Brain microvascular endothelial cell (primary cell): ENCODE measurements around the gene NPIPB13.
"Not testable (repeated sequence)": the region's sequence is repeated elsewhere in the genome, so short reads cannot be mapped to it uniquely, and the experiment has no call there.

Source experiments
- DNase-seq: peaks from one replicate; pipeline ENCODE4 v3.0.0-alpha.2; 2020
- H3K27ac ChIP-seq: fragments of 250-450 bp; sonication (Bioruptor Pico); 2 replicates; pipeline ENCODE4 v1.5.1; 2020; ENCODE audit warnings: mild to moderate bottlenecking, moderate library complexity
- H3K27me3 ChIP-seq: fragments of 250-450 bp; sonication (Bioruptor Pico); replicated peaks from 2 replicates; pipeline ENCODE4 v1.5.1; 2020; ENCODE audit warnings: mild to moderate bottlenecking
- H3K36me3 ChIP-seq: fragments of 250-450 bp; sonication (Bioruptor Pico); replicated peaks from 2 replicates; pipeline ENCODE4 v1.5.1; 2020; ENCODE audit warnings: mild to moderate bottlenecking
- H3K4me3 ChIP-seq: 2 replicates; pipeline ENCODE4 v1.5.1; 2011; ENCODE audit warnings: low read depth, mild to moderate bottlenecking, control low read depth, low read length, moderate library complexity
- in situ Hi-C: cut with HindIII; loops from 2 replicates; pipeline ENCODE4 v1.10.0; 2017; ENCODE audit warnings: low sequenced_read_pairs, low pct_ligation_motif_present

The NPIPB13 gene

GRCh38 chr16:30248379-30248778 is at the start of gene NPIPB13:
NPIPB13 (minus strand) TSS chr16:30248479; CDS start chr16:30245573, 2,906 bp downstream.
- H3K27me3 ChIP-seq, H3K27ac ChIP-seq, in situ Hi-C loops, H3K4me3 ChIP-seq, DNase-seq, H3K36me3 ChIP-seq: not testable (repeated sequence)

DNA sequence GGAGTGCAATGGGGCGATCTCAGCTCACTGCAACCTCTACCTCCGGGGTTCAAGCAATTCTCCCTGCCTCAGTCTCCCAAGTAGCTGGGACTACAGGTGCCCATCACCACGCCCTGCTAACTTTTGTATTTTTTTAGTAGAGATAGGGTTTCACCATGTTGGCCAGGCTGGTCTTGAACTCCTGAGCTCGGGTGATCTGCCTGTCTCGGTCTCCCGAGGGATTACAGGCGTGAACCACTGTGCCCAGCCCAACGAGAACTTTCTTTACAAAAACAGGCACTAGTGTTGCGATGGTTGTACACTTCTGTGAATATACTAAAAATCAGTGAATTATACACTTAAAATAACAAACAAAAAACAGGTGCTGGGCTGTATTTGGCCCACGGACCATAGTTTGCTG is 34.1 kb upstream of the NPIPB13 start:
- H3K36me3 ChIP-seq, in situ Hi-C loops, DNase-seq, H3K4me3 ChIP-seq, H3K27me3 ChIP-seq, H3K27ac ChIP-seq: not testable (repeated sequence)

- H3K27me3 ChIP-seq, H3K27ac ChIP-seq, in situ Hi-C loops, DNase-seq, H3K4me3 ChIP-seq, H3K36me3 ChIP-seq: not testable (repeated sequence)
These were observed 30.2 kb upstream of the NPIPB13 start for GRCh38 chr16:30278523-30278922.

- peak; percentile 0 for DNase-seq
- H3K27me3 ChIP-seq, H3K4me3 ChIP-seq, H3K27ac ChIP-seq, H3K36me3 ChIP-seq, in situ Hi-C loops: not testable (repeated sequence)
These were observed 31.2 kb downstream of the NPIPB13 start for GRCh38 chr16:30217082-30217481.

DNA sequence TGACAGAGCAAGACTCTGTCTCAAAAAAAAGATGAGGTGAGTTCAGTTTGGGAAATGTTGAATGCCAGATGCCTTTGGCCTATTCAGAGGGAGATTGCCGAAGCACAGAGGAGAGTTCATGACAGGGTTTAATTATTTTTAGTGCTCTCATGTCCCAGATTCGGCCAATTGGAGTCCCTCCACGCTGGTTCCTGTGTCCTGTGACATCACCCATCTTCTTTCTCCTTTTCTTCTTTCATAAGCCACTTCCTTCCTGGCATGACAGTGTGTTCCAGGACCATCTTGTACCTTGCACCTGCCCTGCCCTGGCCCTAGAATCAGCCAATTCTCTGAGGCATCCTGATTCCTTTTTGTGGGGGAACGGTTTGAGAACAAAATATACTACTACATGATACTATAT is 36.9 kb downstream of the NPIPB13 start:
- H3K36me3 ChIP-seq, DNase-seq, in situ Hi-C loops, H3K4me3 ChIP-seq, H3K27ac ChIP-seq, H3K27me3 ChIP-seq: not testable (repeated sequence)

DNA sequence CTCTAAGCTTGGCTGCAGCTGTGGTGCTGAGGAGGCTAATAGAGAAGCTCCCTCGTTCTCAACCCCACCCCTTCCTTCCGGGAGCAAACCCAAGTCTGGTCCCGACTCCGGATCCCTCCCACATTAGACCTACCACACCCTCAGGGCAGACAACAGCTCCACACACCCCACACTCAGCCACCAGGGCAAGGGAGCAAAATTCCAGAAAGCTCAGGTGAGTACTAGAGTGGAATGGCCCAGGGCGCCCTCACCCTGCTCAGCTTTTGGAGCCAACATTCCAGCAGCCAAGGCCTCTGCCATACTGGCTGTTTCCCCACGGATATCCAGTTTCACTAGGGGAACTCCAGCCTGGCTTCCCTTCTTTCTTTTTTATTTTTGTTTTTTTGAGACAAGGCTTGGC is 39.2 kb downstream of the NPIPB13 start:
- H3K4me3 ChIP-seq, H3K36me3 ChIP-seq, in situ Hi-C loops: not testable (repeated sequence)

GRCh38 chr16:30207063-30207704 is 41.1 kb downstream of the NPIPB13 start:
- DNase-seq = peak; percentile 74
- H3K27ac ChIP-seq, H3K27me3 ChIP-seq, H3K4me3 ChIP-seq, in situ Hi-C loops, H3K36me3 ChIP-seq: not testable (repeated sequence)

More for the DNA sequence above, 39.2 kb downstream of the NPIPB13 start:
- not testable (repeated sequence) for H3K27ac ChIP-seq, DNase-seq, H3K27me3 ChIP-seq

GRCh38 chr16:30206252-30206651 is 42.0 kb downstream of the NPIPB13 start:
- H3K27me3 ChIP-seq, DNase-seq, H3K4me3 ChIP-seq, H3K27ac ChIP-seq, in situ Hi-C loops, H3K36me3 ChIP-seq: not testable (repeated sequence)

GRCh38 chr16:30205541-30206236 is 42.6 kb downstream of the NPIPB13 start:
- H3K36me3 ChIP-seq, H3K27me3 ChIP-seq, in situ Hi-C loops, DNase-seq, H3K27ac ChIP-seq: not testable (repeated sequence)
- peak overlapping the region; percentile 45 for H3K4me3 ChIP-seq

DNA sequence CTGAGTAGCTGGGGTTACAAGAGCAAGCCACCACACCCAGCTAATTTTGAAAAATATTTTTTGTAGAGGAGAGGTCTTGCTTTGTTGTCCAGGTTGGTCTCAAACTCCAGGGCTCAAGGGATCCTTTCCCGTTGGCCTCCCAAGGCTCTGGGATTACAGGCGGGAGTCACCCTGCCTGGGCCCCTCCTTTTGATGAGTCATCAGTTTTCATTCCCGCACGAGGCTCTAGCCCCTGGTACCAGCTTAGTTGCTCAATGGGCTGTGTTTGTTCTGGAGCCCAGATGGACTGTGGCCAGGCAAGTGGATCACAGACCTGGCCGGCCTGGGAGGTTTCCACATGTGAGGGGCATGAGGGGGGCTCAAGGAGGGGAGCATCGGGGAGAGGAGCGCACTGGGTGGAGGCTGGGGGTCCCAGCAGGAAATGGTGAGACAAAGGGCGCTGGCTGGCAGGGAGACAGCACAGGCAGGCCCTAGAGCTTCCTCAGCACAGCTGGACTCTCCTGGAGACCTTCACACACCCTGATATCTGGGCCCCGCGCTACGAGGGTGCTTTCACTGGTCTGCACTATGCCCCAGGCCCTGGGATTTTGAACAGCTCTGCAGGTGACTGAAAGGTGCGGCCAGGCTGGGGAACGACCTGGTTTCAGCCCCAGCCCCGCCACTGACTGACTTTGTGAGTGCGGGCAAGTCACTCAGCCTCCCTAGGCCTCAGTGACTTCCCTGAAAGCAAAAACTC is 48.5 kb downstream of the NPIPB13 start:
- DNase-seq, in situ Hi-C loops, H3K4me3 ChIP-seq, H3K27me3 ChIP-seq, H3K36me3 ChIP-seq, H3K27ac ChIP-seq: not testable (repeated sequence)

DNA sequence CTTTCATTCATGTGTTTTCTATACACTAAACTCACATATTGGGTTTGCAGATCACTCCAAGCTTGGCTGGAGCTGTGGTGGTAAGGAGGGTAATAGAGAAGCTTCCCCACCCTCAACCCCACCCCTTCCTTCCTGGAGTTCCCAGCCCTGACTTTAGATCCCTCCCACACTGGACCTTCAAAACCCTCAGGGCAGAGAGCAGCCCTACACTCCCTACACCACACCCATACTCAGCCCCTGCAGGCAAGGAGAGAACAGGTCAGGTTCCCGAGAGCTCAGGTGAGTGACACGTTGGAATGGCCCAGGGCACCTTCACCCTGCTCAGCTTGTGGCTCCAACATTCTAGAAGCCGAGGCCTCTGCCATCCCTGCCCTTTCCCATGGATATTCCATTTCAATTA is 49.2 kb downstream of the NPIPB13 start, which contains the start of gene SULT1A3:
SULT1A3 (plus strand) TSS at position 207 of the 400 bp plus-strand sequence. CDS start 1,474 bp downstream, outside the sequence.
- H3K36me3 ChIP-seq, DNase-seq, H3K27ac ChIP-seq, H3K27me3 ChIP-seq, in situ Hi-C loops, H3K4me3 ChIP-seq: not testable (repeated sequence)
